GM18867 (cell line): ENCODE measurements around the gene NAT8L.

ENCODE experiments used
- ATAC-seq: cut with Tn5 transposase; IDR thresholded peaks from one replicate; pipeline ENCODE4 v1.9.1; 2021; ENCODE audit warnings: mild to moderate bottlenecking, moderate library complexity; ENCODE audit not compliant: unreplicated experiment

Gene NAT8L

GRCh38 chr4:2044542-2045517 is 14.3 kb upstream of the NAT8L start:
- ATAC-seq = no peak

GRCh38 chr4:2045518-2045951 is 13.6 kb upstream of the NAT8L start:
- no peak for ATAC-seq

DNA sequence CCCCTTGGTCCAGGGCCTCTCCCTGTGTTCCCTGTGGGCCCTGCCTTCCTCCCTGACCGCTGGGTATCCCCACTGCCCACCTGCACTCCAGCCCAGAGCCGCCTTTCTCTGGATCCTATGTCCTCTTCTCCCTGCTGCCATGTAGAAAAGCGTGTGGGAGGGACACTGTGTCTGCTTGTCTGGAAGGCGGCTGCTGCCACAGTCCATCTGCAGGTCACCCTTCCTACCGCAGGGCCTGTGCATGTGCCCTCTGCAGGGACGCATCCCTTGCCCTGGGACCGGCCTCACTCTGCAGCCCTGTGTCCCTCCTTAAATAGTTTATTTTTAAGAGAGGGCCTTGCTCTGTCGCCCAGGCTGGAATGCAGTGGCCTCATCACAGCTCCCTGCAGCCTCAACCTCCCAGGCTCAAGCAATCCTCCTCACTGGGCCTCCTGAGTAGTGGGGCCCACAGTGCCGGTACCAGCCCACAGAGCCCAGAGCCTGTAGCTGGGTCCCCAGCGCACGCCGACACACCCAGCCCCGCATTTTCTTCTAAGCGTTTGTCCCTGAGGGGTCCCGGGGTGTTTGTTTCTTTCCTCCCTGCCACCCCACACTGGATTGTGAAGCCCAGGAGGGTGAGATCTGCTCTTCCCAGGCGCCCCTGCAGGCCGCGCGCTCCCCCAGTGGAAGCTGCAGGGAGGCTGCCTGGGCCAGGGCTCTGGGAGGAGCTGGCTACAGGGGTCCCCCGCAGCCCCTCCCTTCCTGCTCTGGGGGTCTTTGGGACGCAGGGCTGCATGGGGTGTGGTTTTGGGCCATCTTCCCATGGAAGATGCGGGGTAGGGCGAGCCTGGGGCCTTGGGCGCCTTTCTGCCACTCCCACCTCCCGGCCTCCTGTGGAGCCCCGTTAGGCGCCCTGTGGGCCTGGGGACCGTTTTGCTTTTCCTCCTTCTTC is 12.8 kb upstream of the NAT8L start:
- ATAC-seq = no peak

DNA sequence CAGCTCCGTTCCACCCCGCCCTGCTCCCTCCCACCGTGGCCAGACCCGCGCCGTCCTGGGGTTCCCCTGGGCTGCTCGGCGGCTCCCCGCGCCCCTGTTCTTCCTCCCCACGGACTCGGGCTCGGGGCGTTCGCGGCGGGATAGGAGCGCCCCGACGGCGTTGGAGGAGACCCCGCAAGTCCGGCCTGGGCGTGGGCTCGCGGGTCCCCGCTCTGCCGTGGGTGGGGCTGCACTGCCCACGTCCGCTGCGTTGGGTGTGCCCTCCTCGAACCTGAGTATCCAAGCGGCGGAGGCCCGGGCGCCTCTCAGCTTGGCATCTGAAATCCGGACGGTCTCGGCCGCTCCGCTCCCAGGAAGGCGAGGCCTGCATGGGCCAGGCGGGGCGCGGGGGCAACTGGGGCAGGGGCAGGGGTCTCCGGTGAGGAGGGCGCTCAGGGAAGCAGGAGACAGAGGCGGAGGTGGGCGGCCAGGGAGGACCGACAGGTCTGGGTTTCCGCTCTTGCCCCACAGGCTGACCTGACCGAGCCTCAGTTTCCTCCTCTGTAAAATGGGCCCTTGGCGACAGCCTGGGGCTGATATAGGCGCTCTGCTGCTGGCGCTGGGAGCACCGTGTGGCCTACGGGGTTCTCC is 12.0 kb upstream of the NAT8L start:
- no peak for ATAC-seq

- no peak for ATAC-seq
Observed at GRCh38 chr4:2047781-2048581, 11.1 kb upstream of the NAT8L start.

DNA sequence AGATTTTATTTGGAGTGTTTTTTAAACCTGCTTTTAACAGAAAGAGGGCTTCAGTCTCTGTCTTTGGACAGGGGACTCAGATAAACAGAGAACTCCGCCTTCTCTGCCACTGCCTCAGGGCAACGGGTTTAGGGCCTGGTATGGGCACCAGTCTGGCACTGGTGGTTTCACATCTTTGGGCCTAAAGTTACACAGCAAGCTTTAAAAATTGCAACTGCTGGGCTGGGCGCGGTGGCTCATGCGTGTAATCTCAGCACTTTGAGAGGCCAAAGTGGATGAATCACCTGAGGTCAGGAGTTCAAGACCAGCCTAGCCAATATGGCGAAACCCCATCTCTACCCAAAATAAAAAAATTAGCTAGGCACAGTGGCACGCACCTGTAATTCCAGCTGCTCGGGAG is 10.3 kb upstream of the NAT8L start:
- ATAC-seq = no peak

- no peak for ATAC-seq
Observed at GRCh38 chr4:2049381-2049780, 9.7 kb upstream of the NAT8L start.

DNA sequence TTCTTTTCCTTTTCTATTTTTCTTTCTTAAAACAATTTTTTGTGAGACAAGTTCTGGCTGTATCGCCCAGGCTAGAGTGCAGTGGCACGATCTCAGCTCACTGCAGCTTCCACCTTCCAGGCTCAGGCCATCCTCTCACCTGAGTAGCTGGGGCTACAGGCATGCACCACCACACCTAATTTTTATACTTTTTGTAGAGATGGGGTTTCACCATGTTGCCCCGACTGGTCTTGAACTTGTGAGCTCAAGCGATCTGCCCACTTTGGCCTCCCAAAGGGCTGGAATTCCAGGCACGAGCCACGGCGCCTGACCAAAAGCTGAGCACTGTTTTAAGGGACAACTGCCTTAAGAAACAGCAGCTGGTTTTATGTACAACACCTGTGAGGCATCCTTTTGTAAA is 9.3 kb upstream of the NAT8L start:
- ATAC-seq = no peak

- ATAC-seq = no peak
Observed at GRCh38 chr4:2051086-2051485, 8.0 kb upstream of the NAT8L start.

GRCh38 chr4:2054217-2054616 is 4.9 kb upstream of the NAT8L start:
- no peak for ATAC-seq

DNA sequence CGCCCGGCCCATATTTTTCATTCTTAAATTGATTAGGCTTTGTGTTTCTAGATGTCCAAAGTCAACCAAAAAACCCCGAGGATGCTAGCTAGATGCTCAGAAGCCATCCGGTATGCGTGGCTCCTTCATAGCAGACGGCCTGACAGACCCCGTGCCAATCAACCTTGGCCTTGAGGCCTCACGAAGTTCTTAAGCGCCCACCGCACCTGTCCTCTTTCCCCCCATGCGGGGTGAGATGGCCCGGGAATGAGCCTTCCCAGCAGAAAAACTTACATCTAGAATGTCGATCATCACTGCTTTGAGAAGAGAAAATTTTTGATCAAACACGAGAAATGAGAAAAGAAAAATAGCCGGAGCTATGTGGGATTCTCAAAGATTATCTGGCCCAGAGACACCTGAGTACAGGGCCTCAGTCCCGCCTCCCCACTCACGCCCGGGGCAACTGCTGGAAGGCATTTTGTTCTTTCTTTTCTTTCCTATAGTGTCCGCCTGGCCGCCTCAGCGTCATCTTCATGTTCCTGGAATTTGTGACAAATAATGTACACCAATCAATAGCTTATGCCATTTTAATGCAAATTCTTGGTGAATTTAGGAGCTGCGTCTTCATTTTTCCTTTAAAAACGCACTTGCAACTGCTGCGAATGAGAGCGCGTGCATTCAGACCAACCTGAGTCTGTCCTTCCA is 1.6 kb upstream of the NAT8L start:
- no peak for ATAC-seq

DNA sequence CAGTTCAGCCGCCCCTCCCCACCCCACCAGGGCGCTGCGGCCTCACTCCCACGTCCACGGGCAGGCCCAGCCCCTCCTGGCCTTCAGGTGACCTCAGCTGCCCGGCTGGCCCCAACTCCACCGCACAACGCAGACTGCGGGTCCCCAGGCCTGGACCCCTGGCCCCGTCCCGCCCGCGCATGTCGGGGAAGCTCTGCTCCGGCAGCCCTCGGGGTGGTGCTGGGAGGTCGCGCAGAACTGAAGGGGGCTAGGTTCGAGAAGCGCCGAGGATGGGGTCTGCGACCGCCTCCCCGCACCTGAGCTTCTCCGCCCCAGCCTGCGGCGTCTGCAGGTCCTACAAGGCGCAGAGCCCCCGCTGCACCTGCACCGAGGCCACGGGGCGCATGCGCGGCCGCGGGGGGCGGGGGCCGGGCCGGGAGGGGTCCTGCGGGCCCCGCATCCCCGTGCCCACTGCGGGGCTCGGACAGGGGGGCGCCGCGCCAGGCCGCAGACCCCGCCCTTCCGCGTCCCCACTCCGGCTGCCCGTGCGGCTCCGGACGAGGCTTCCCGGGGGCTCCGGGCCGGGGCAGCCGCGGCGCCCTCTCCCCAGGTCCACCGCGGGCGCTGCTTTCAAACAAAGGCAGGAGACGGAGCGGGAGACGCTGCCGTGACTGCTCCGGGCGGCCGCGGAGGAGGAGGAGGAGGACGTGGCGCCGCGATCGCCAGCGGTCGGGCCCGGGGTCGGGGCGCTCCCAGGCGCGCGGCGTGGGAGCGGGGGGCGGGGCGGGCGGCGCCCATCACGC is 672 bp upstream of the NAT8L start:
- no peak for ATAC-seq

GRCh38 chr4:2059726-2060602 is 837 bp downstream of the NAT8L start:
- ATAC-seq = no peak

GRCh38 chr4:2060611-2061185 is 1.6 kb downstream of the NAT8L start:
- ATAC-seq = no peak

DNA sequence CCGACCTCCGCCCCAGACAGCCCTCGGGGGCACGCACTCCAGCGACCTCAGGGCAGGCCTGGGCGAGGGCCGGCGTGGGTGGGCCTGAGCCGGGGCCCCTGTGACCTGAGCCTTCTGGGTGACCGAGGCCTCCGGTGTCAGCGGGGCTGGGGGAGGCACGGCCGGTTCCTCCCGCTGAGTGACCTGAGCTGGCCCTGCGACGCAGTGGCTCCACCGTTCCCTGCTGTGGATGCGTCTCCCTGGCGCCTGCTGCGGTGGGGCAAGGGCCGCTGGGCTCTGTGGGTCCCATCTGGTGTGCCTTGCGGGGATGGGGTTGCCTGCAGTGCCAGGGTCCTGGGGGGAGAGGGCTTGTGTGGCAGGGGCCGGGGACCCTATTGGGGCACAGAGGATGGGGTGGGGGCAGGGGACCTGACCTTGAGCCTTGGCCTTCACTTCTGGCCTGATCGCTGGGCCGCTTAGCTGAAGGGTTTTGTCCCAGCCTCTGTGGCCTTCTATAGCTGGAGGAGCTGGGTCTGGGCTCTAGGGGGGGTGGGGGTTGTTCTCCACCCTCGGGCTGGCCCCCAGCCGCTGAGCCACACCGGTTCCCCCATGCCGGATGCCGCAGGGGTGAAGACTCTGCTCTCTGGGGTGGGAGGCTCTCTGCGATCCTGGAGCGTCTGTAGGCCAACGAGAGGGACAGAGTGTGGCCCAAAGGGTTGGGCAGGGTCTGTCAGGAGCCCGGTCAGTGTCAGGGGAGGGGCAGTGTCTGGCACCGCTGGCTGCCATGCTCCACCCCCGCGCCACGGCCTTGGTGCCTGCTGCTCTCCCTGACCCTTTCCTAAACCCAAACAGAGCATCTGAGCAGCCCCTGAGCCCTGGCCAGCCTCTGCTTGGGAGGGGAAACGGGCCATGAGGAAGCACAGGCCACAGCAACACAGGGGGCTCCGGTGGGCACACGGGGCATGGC is 2.3 kb downstream of the NAT8L start:
- no peak for ATAC-seq

- no peak for ATAC-seq
Observed at GRCh38 chr4:2062168-2062807, 3.2 kb downstream of the NAT8L start.
